H4 (cell line): ENCODE data around the gene EIF3L. TPM values are rescaled to one million over a fixed set of nuclear protein-coding genes. Genes with fewer than 3 reads are reported as not detected.
"Not testable (repeated sequence)": the region's sequence is repeated elsewhere in the genome, so short reads cannot be mapped to it uniquely, and the experiment has no call there.

Experiments
- DNase-seq: peaks from one replicate; pipeline ENCODE4 v3.0.0-alpha.2; 2015; ENCODE audit warnings: low spot score
- total RNA-seq: library from RNA; depleted of rRNA; stranded (reverse); fragments of >200 nt; shearing (Covaris generic); gene quantifications from 2 replicates; pipeline ENCODE4 v1.2.3, GENCODE V29; 2014; rRNA removed

Gene EIF3L
- total RNA-seq: 478 and 514 TPM in 2 replicates

- DNase-seq: peak; percentile 83
Observed at GRCh38 chr22:37849089-37849751, at the start of gene EIF3L. TSS of gene EIF3L (plus strand) at chr22:37849419. CDS start at chr22:37849450, 31 bp downstream.

DNA sequence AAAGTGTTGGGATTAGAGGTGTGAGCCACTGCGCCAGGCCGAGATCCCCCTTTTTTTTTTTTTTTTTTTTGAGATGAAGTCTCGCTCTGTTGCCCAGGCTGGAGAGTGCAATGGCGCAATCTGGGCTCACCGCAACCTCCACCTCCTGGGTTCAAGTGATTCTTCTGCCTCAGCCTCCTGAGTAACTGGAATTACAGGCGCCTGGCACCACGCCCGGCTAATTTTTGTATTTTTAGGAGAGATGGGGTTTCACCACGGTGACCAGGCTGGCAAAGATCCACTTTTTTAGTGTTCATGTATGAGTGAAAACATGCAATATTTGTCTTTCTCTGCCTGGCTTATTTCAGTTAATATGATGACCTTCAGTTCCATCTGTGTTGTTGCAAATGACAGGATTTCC, 49.2 kb upstream of the EIF3L start:
- not testable (repeated sequence) for DNase-seq

- no peak for DNase-seq
Observed at GRCh38 chr22:37801946-37802309, 47.3 kb upstream of the EIF3L start.

DNA sequence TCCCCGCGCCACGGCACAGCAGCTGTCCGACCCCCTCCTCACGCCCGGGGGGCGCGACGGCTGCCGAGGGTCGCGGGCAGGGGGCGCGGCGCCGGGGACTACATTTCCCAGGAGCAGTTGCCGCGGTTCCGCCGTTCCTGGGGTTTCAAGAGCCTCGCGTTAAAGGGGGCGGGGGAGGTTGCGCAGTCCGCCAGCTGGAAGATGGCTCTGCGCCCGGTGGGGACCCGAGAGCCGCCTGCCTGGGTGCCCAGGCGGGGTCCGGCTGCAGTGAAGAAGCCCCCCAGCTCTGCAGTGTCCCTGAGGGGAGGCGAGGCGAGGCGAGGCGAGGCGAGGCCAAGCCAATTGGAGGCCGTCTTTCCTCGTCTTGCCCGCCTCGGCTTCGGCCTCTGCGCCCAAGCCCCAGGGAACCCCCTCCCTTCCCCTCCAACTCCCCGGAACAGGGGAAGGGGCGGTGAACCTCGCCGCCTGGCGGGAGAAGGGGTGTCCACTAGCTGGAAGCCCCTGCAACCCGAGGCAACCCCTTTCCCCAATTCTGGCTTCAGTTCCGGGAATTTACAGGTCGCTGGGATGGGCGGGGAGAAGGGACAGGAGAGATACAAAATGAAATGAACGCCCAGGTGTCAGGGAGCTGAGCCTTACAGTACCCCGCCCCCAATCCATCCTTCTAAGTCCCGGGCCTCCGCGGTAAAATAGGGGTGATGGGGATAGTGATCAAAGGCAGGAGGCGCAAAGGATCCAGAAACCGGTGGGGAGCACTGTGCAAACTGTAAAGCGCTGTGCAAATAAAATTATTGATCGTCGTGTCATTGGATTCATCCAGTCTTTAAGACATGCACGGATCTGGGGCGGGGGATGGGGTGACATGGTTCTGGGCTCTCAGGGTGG, 46.7 kb upstream of the EIF3L start:
- DNase-seq: no peak

DNA sequence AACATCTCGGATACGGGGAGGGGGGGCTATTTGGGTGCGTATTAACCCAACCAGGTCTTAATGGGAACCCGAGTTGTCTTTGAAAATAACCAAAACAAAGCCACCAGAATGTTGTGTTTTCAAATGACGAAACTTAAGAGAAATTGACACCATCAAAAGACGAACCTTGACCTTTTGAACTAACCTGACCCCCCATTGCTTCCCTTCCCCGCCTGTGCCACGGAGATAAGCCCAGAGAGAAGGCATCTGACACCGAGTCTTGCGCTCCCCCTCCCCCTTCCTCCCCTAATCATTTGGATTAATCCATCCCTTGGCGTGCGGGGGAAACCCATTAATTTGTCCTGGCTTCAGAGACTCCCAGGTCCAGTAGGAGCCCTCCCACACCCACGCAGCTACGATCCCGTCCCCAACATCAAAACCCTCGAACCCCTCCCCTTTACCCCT, 46.0 kb upstream of the EIF3L start:
- DNase-seq: no peak

GRCh38 chr22:37803639-37804351, 45.4 kb upstream of the EIF3L start:
- no peak for DNase-seq

- DNase-seq: no peak
Observed at GRCh38 chr22:37804352-37804880, 44.8 kb upstream of the EIF3L start.

- no peak for DNase-seq
Observed at GRCh38 chr22:37804881-37805809, 44.1 kb upstream of the EIF3L start.

- DNase-seq: no peak
Observed at GRCh38 chr22:37805810-37806277, 43.4 kb upstream of the EIF3L start.

GRCh38 chr22:37806409-37807333, 42.5 kb upstream of the EIF3L start:
- no peak for DNase-seq

GRCh38 chr22:37807410-37808293, 41.6 kb upstream of the EIF3L start, which contains the start of gene GCAT:
TSS of gene GCAT (plus strand) at chr22:37807934. CDS start at chr22:37807968, 34 bp downstream.
- DNase-seq: peak; percentile 81

- DNase-seq: no peak
Observed at GRCh38 chr22:37808294-37808657, 40.9 kb upstream of the EIF3L start.

GRCh38 chr22:37809672-37810333, 39.4 kb upstream of the EIF3L start:
- DNase-seq: no peak

GRCh38 chr22:37811867-37812266, 37.4 kb upstream of the EIF3L start:
- no peak for DNase-seq

- DNase-seq: no peak
Observed at GRCh38 chr22:37812869-37813678, 36.1 kb upstream of the EIF3L start.

DNA sequence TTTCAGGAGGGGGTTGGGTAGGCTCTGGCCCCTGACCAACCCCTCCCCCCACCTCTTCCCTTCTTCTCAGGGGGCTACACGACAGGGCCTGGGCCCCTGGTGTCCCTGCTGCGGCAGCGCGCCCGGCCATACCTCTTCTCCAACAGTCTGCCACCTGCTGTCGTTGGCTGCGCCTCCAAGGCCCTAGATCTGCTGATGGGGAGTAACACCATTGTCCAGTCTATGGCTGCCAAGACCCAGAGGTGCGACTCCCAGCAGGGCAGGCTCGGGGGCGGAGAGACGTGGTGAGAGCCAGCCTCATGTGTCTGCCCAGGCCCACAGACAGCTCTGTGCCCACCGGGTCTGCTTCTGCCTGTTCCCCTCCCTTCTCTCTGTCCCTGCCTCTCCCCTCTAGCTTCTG, 33.6 kb upstream of the EIF3L start:
- DNase-seq: no peak

DNA sequence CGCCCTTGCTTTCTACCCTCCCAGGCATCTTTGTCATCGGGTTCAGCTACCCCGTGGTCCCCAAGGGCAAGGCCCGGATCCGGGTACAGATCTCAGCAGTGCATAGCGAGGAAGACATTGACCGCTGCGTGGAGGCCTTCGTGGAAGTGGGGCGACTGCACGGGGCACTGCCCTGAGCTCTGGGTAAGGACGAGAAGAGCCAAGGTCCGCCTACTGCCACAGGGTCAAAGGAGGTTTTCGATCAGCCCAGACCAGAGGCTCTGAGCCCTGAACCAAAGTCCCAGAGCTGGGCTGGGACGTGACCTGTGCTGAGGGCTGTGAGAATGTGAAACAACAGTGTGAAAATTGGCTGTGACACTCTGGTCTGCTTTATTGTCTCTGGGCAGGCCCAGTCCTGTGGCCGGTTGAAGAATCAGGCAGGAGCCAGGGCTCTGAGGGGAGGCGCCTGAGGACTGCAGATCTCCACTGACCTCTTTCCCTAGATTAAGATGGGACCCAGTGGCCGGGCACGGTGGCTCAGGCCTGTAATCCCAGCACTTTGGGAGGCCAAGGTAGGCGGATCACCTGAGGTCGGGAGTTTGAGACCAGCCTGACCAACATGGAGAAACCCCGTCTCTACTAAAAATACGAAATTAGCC, 32.6 kb upstream of the EIF3L start:
- no peak for DNase-seq
